Measurements from ENCODE around the gene MTRF1. TPM values are rescaled to one million over a fixed set of nuclear protein-coding genes. Genes with fewer than 3 reads are reported as not detected.

The MTRF1 gene
- total RNA-seq, 1 experiment from 2014 or later, result 15.8 TPM

- TF ChIP-seq, protein P1, sequence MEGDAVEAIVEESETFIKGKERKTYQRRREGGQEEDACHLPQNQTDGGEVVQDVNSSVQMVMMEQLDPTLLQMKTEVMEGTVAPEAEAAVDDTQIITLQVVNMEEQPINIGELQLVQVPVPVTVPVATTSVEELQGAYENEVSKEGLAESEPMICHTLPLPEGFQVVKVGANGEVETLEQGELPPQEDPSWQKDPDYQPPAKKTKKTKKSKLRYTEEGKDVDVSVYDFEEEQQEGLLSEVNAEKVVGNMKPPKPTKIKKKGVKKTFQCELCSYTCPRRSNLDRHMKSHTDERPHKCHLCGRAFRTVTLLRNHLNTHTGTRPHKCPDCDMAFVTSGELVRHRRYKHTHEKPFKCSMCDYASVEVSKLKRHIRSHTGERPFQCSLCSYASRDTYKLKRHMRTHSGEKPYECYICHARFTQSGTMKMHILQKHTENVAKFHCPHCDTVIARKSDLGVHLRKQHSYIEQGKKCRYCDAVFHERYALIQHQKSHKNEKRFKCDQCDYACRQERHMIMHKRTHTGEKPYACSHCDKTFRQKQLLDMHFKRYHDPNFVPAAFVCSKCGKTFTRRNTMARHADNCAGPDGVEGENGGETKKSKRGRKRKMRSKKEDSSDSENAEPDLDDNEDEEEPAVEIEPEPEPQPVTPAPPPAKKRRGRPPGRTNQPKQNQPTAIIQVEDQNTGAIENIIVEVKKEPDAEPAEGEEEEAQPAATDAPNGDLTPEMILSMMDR (IDR thresholded peaks at IDR 0.05; ENCODE audit: unreplicated experiment), result no peak
- H3K4me3 Mint-ChIP-seq (ENCODE audit: low read depth, unreplicated experiment), result no peak overlapping the region
- CTCF ChIA-PET, result no interaction called here
These were observed 10.6 kb upstream of the MTRF1 start for GRCh38 chr13:41273831-41274441.

DNA sequence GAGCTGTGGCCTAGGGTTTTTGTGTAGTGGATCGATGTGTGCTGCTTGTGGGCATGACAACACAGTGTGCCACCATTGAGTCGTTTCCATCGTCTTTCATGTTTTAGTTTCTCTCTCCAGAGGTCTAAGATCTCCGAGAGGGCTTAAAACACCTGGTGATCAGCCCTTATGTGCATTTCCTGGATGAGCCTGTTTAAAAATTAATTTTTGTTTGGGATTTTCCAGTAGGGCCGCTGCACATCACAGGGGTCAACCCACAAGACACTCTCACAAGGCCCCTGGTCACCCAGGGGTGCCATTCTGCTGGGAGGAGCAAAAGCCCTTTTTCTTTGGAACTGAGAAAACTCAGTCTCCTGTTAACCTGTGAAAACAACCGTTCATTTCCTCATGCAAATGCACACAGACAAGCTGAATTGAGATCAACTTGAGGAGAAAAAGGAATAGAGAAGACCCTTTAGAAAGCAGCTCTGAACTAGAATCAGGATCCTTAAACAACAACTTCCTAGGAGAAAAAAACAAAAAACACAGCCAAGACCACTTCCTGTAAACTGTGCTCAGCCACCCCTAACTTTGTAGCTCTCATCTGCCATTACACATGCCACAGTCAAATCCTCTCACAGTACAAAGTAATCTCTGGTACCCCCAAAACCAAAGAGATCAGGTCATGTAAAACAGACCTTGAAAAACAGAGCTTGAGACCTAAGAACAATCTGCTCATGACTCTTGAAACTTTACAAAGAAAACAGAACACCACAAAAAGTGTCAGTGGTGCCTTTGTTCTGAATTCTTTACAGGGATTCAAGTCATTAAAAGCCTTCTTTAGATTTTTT lies 8.3 kb upstream of the MTRF1 start:
- no TSS peak for BruUV-seq (replicated peaks)
- no peaks in the 10 kb centered on the region for H3K27me3 Mint-ChIP-seq (ENCODE audit: unreplicated experiment)
- peaks cover 11% of the 10 kb centered on the region for H3K4me1 Mint-ChIP-seq (ENCODE audit: low read depth, unreplicated experiment)
- H3K27ac Mint-ChIP-seq (ENCODE audit: unreplicated experiment), result no peak overlapping the region
- no peak for DNase-seq
- peaks cover 4% of the 10 kb centered on the region for H3K36me3 Mint-ChIP-seq (ENCODE audit: insufficient read depth, unreplicated experiment)
- CTCF ChIA-PET, result no interaction called here
- no peak overlapping the region for H3K4me3 Mint-ChIP-seq (ENCODE audit: low read depth, unreplicated experiment)
- intact Hi-C loops (cut with micrococcal nuclease; ENCODE audit: unreplicated experiment), result no loop called here
- no peaks in the 10 kb centered on the region for H3K9me3 Mint-ChIP-seq (ENCODE audit: low read depth, unreplicated experiment)
- TF ChIP-seq, protein P1 (IDR thresholded peaks at IDR 0.05; ENCODE audit: unreplicated experiment), result no peak

More at GRCh38 chr13:41273831-41274441, 10.6 kb upstream of the MTRF1 start:
- Mint-ChIP-seq H3K4me1 (ENCODE audit: low read depth, unreplicated experiment) (peaks cover 11% of the 10 kb centered on the region), H3K9me3 (ENCODE audit: low read depth, unreplicated experiment) (no peaks in the 10 kb centered on the region), H3K36me3 (ENCODE audit: insufficient read depth, unreplicated experiment) (peaks cover 4% of the 10 kb centered on the region), H3K27me3 (ENCODE audit: unreplicated experiment) (no peaks in the 10 kb centered on the region), H3K27ac (ENCODE audit: unreplicated experiment) (peak overlapping the region; percentile 44)
- no peak for DNase-seq
- BruUV-seq (replicated peaks), result no TSS peak
- intact Hi-C loops (cut with micrococcal nuclease; ENCODE audit: unreplicated experiment), result no loop called here

- H3K27me3 Mint-ChIP-seq (ENCODE audit: unreplicated experiment), result no peaks in the 10 kb centered on the region
- H3K9me3 Mint-ChIP-seq (ENCODE audit: low read depth, unreplicated experiment), result no peaks in the 10 kb centered on the region
- BruUV-seq (replicated peaks), result no TSS peak
- no peak for DNase-seq
- TF ChIP-seq, protein P1 (IDR thresholded peaks at IDR 0.05; ENCODE audit: unreplicated experiment), result no peak
- H3K36me3 Mint-ChIP-seq (ENCODE audit: insufficient read depth, unreplicated experiment), result peaks cover 4% of the 10 kb centered on the region
- peaks cover 11% of the 10 kb centered on the region for H3K4me1 Mint-ChIP-seq (ENCODE audit: low read depth, unreplicated experiment)
- intact Hi-C loops (cut with micrococcal nuclease; ENCODE audit: unreplicated experiment), result no loop called here
- CTCF ChIA-PET, result no interaction called here
- no peak overlapping the region for H3K27ac Mint-ChIP-seq (ENCODE audit: unreplicated experiment)
- H3K4me3 Mint-ChIP-seq (ENCODE audit: low read depth, unreplicated experiment), result no peak overlapping the region
These were observed 5.4 kb upstream of the MTRF1 start for GRCh38 chr13:41268764-41269163.

GRCh38 chr13:41267106-41267505 lies 3.7 kb upstream of the MTRF1 start:
- peaks cover 13% of the 10 kb centered on the region for H3K36me3 Mint-ChIP-seq (ENCODE audit: insufficient read depth, unreplicated experiment)
- CTCF ChIA-PET, result no interaction called here
- no TSS peak for BruUV-seq (replicated peaks)
- no peak overlapping the region for H3K4me3 Mint-ChIP-seq (ENCODE audit: low read depth, unreplicated experiment)
- H3K4me1 Mint-ChIP-seq (ENCODE audit: low read depth, unreplicated experiment), result peaks cover 8% of the 10 kb centered on the region
- H3K9me3 Mint-ChIP-seq (ENCODE audit: low read depth, unreplicated experiment), result no peaks in the 10 kb centered on the region
- no peak overlapping the region for H3K27ac Mint-ChIP-seq (ENCODE audit: unreplicated experiment)
- no peak for DNase-seq
- TF ChIP-seq, protein P1 (IDR thresholded peaks at IDR 0.05; ENCODE audit: unreplicated experiment), result no peak
- intact Hi-C loops (cut with micrococcal nuclease; ENCODE audit: unreplicated experiment), result no loop called here
- H3K27me3 Mint-ChIP-seq (ENCODE audit: unreplicated experiment), result no peaks in the 10 kb centered on the region
